B cell (primary cell): ENCODE data around the gene PAX4.

Source experiments
- CTCF ChIP-seq: fragments of 200-600 bp; IDR thresholded peaks from one replicate; pipeline ENCODE4 v1.8.0; 2022; ENCODE audit warnings: antibody characterized with exemption, mild to moderate bottlenecking
- EZH2 ChIP-seq: IDR thresholded peaks from 2 replicates; pipeline ENCODE4 v1.6.1; 2012; ENCODE audit warnings: borderline replicate concordance, low read depth, mild to moderate bottlenecking, moderate library complexity, low read length; ENCODE audit not compliant: insufficient read depth, poor library complexity, severe bottlenecking

- no peak for TF ChIP-seq CTCF
- no peak for TF ChIP-seq EZH2
These were observed 28.0 kb downstream of the PAX4 start for GRCh38 chr7:127589896-127590295.
